Stimulated activated CD4-positive, alpha-beta T cell treated with anti-CD3 and anti-CD28 coated beads, Interleukin-4, amount 100 ng/mL, for 1 hour (primary cell): ENCODE measurements around the gene MTG2.
"Not testable (repeated sequence)": the region's sequence is repeated elsewhere in the genome, so short reads cannot be mapped to it uniquely, and the experiment has no call there.

Experiments used
- DNase-seq: peaks from one replicate; pipeline ENCODE4 v3.0.0-alpha.2; 2020

Gene MTG2

DNA sequence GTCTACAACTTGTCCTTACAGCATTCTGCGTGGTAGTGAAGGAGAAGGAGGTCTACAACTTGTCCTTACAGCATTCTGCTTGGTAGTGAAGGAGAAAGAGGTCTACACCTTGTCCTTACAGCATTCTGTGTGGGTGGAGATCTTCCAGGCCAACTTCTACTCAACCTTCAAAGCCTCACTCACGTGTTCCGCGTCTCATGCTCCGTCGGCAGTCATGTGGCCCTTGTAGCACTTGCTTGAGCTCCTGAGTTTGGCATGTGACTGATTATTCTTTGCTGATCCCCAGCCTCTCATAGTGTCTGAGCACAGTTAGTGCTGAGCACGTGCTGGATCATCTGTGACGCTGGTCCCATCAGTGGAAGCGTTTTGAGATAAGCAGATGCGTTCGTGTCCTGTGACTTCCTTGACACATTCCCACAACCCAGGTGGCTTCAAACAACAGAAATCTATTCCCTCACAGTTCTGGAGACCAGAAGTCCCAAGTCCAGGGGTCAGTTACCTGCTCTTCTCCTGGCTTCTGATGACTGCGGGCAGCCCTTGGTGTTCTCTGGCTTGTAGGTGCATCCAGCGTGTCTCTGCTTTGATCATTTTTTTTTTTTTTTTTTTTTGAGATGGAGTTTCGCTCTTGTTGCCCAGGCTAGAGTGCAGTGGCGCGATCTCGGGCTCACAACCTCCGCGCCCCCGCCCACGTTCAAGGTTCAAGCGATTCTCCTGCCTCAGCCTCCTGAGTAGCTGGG lies 36.6 kb upstream of the MTG2 start:
- no peak for DNase-seq

DNA sequence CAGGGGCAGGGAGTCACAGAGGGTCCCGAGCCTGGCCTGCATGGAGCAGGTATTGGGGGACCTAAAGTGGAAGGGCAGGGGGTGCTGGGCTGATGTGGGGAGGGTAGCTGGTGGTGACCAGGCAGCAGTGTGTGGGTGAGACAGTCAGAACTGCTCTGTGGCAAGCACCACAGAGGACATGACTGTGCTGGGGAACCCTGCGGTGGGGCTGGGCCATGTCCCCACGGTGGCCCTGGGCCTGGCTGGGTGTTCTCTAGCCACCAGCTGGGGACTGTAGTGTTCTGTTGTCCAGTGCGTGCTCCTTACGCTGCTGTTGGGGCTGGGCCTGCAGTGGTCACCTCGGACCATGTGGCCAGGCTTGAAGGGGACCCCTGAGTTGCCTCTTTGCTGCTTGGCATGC lies 35.7 kb upstream of the MTG2 start:
- no peak for DNase-seq

DNA sequence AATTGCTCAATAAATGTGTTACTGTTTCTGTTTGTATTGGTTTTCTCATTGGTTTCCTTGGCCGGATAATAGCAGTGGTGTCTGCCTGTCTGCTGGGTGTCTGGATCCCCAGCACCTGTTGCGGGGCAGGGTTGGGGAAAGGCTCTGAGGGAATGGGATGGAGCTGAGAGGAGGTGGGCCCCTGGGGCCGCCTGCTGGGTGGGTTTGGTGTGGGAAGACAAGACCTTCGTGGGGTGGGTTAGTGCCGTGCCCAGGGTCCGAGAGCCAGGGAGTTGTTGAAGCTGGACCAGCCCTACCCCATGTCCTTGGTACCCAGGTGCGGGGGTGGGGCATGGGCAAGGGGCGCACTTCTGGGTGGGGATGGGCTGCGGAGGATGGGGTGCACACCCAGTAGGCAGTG lies 35.3 kb upstream of the MTG2 start:
- DNase-seq, result no peak

DNA sequence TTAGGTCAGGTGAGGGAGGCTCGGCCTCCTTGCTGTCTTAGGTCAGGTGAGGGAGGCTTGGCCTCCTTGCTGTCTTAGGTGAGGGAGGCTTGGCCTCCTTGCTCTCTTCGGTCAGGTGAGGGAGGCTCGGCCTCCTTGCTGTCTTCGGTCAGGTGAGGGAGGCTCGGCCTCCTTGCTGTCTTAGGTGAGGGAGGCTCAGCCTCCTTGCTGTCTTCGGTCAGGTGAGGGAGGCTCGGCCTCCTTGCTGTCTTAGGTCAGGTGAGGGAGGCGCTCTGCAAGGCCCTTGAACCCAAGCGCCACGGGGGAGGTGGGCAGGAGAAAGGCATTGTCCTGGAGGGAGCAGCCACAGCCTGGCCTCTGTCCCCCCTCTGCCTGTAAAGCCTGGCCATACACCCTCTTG lies 34.4 kb upstream of the MTG2 start:
- DNase-seq, result not testable (repeated sequence)

DNA sequence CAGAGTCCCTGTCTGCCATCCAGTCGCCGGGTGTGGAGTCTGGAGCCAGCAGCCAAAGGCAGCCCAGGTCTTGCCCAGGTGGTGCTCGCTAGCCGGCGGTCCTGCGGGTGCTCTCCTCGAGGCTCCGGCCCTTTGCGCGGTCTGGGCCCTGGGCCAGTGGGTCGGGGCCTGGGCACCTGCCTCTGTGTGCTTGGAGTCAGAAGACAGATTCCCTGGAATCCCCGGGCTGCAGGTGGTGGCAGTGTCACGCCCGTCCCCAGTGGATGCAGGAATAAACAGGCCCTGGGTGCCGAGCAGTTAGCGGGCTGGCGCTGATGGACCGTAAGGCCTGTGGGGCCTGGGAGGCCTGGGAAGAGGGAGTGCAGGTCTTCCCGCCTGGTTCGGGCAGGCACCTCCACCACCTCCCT lies 33.9 kb upstream of the MTG2 start:
- DNase-seq, result no peak

DNA sequence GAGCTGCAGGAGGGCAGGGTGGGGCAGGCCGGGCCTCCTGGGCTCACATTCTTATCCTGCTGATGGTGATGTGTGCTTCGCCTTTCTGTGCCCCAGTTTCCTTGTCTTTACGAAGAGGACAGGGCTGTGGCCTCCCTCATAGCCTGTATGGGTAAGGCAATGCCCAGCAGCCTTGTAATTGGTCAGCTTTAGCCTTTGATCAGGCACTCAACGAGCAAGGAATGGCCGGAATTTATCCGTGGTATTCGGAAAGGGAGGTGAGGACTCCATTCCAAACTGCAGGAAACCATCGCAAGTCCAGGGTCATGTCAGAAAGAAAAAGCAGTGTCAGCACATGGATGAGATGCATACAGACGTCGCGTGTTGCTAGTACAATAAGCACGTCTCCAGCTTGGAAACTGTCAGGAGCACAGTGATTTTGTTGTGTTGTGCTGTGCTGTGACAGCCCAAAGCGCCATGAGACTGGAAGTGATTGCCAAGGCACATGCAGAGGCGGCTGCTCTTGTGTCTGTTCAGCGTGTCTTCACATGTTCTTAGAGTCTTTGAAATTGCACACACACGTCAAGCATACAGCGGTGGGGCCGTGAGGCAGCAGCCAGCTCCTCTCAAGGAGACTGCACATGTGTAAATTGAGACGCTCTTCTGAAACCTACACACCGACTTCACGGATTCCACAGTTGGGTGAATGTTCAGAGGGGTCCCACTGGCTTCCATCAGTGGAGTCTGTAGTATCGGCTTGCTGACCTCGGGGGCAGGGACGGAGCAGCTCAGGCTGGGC lies 33.1 kb upstream of the MTG2 start:
- DNase-seq, result no peak

DNA sequence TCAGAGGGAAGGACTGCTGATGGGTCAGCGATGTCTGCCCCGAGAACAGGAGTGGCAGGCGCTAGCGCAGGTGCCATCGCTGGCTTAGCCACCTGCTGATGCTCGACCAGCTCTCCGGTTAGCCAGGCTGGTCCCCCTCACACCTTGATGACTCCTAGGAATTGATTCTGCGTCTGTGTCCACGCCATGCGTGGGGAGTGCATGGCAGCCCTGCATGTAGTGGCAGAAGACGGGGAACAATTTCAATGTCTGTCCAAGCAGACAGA lies 32.6 kb upstream of the MTG2 start:
- DNase-seq, result no peak

DNA sequence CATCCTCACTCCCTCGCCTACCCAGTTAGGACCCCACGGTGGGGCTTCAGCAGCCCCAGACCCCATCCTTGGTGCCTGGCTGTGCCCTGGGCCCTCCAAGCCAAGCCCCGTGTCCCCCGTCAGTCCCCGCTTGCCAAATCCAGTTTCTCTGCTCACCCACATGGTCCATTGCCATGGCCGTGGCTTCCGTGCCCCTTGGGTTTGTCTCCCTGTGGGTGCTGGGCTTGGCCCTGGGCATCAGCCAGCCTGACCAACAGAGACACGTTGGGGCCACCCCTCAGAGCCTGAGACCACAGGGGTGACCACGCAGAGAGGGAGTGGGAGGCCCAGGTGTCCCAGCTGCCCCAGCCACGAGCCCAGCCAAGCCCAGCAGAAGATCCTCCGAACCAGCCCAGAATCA lies 31.6 kb upstream of the MTG2 start:
- DNase-seq, result no peak

DNA sequence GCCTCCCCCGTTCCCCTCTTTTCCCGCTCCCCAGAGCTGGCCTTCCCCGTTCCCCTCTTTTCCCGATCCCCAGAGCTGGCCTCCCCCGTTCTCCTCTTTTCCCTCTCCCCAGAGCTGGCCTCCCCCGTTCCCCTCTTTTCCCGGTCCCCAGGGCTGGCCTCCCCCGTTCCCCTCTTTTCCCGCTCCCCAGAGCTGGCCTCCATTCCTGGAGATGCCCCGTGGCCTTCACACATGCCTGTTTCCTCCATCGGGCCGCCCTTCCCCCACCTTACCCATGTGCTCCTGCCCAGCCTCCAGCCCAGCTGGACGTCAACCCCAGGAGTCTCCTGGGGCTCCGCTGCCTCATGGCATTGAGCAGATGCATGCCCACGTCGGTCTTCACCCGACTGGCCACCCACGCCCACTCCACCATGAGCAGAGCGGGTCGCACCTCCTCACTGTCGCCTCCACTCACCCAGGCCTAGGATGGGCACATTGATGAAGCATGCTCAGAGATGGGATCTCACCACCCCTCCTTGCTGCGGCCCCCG lies 30.9 kb upstream of the MTG2 start:
- no peak for DNase-seq

DNA sequence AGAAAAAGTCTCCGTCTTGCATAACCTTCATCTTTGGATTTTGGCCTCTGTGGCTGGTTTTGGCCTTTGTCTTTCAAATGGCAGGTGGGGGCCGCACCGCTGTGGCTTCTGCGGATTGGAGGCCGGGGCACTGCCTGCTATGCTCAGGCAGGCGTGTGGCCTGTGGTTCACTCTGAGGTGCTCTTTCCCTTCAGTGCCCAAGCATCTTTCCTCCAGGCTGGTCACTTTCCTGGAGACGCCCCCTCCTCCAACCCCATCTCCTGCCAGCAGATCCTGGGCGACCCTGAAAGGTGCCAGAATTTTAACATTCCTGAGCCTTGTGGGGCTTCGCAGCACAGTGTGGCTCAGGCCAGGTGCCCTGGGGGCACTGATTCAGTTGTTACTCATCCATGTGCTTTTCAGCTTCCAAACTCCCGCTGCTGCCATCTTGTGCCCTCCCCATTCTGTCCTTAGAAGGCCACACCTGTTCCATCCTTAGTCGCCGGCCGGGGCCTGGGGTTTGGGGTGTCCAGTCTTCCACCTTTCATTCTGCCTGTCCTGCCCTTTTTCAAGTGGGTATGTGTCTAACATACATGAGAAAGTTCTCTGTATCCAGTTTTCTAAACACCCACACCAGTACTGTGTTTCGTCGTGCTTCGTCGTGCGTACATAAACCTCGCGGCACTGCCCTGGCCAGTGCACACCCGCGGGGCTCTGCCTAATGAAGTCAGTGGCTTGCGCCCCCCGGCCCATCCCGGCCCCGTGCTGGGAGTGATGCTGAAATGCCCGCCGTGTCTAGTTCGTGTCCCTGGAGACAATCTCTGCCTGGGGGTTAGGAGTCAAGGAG lies 27.2 kb upstream of the MTG2 start:
- no peak for DNase-seq

DNA sequence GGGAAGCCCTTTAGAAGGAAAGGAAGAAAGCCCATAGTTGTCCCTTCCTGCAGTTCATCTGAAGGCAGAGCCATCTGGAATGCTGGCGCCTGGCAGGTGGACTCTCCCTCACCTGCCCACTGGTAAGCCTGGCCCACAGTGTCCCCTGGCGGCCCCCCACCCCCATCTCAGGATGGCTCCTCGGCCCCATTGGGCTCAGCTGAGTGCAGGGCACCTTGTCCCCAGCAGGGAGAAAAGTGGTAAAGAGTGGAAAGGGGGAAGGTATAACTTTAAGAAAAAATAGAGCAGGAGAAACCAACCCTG lies 26.6 kb upstream of the MTG2 start:
- DNase-seq, result no peak

DNA sequence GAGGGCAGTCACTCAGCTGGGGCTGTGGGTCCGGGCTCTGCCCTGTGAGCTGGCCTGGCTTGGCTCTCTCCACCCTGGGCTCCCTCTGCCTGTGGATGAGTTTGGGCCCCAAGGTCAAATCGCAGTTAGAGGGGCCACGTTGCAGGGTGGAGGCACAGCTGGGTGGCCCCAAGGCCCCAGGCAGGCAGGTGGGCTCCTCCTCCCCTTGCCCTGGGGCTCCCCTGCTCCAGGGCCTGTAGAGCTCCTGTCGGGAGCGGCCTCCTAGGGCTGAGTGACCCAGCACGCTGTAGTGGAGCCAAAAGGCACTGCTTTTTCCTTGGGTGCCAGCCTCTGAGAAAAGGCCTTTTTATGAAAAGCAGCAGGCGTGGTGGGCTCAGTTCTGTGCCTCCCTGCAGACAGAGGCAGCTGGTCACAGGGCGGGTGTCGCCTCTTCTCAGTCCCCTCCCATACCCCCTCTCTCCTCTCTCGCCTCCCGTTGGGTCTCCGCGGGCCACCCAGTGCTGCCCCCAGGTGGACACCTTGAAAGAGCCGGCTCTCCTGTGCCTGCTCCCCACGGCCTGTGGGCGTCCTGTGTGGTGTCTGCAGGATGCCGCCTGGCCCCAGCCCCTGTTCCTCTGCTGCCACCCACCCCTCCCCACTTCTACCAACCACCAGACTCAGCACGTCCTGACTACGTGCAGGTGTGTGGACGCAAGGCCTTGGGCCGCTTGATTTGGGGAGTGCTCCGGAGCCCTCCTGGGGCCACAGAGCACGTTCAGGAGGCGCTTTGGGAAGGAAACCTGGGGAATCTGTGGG lies 26.0 kb upstream of the MTG2 start:
- DNase-seq, result peak; percentile 79

DNA sequence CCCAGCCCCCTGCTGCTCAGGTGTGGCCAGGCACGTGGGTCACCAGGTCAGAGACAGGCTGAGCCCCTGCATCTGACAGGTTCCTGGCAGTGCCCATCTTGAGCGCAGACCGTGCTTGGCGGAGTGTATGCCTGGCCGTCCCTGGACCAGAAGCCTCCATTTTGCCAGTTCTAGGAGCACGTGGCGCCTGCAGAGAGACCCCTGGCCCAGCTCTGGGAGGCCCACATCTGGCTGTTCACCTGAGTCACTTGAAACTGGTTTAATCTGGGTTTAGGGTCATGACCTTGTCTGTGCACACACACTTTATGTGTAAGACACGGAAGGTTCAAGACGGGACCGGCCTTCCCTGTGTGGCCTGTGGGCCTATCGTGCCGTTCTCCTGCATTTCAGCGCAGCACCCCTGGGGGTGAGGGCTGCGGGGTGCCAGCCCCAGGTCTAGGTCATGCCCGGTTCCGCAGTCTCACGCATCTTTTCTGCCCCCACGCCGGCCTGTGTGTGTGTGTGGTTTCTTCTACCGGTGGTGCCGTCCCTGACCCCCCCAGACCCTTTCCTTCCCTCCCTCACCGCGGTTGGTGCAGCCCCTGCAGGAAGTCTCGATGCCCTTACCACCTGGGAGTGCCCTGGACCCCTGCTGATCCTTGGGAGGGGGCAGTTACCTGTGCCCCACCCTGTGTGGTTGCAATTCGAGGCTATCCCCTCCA lies 25.3 kb upstream of the MTG2 start:
- no peak for DNase-seq

DNA sequence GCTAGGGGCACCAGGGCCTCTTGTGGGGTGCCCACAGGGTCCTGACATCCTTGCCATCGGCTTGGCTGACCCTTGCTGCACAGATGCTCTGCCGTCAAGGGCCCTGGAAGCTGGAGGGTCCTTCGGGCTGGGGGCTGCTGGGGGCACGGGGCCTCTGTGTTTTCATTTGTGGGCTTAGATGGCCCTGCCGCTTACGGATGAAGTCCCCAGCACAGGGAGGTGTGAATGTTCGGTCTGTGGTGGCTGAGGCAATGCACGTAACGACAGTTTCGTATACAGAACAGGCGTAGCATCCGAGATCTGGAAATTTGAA lies 24.8 kb upstream of the MTG2 start:
- DNase-seq, result no peak

DNA sequence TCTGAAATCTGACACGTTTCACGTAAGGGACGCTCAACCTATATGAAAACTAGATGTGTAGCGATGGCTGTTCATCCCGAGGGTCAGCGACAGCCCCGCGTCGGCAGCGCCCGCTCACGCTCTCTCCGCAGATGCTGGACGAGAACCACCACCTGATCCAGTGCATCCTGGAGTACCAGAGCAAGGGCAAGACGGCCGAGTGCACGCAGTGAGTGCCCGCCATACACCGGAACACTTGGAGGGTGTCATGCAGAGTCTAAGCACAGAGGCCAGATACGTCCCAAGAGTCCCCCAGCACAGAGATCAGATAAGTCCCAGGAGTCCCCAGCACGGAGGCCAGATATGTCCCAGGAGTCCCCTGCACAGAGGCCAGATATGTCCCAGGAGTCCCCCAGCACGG lies 24.3 kb upstream of the MTG2 start:
- DNase-seq, result no peak

DNA sequence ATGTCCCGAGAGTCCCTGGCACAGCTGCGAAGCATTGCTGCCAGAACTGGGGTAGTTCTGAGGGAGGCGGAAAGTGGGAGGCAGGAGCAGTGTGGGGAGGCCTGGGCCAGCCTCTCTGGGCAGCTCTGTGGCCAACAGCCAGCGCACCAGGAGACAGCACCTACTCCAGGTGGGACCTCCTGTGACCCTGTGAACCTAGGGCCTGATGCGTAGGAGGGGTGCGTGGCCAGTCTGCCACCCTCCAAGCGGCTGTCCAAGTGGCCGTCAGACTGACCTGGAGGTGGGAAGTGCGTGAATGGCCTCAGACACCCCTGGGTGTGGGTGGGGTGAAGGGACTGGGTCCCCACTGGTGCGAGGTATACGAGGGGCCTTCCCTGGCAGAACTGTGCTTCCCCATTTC lies 23.8 kb upstream of the MTG2 start:
- DNase-seq, result no peak

DNA sequence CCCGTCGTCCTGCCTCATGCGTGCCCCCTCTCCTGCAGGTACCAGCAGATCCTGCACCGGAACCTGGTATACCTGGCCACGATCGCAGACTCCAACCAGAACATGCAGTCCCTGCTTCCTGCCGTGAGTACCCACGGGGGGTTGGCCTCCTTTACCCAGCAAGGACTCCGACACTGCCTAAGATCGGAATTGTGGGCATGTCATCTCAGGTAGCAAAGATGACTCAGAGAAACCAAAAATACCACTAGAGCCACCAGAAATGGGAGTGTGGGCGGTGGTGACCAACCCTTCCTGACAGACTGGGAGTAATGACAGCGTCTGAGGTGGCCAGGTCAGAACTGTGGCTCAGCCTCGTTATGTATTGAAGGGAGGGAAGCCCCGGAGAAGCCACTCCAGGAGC lies 23.0 kb upstream of the MTG2 start:
- DNase-seq, result peak; percentile 35

DNA sequence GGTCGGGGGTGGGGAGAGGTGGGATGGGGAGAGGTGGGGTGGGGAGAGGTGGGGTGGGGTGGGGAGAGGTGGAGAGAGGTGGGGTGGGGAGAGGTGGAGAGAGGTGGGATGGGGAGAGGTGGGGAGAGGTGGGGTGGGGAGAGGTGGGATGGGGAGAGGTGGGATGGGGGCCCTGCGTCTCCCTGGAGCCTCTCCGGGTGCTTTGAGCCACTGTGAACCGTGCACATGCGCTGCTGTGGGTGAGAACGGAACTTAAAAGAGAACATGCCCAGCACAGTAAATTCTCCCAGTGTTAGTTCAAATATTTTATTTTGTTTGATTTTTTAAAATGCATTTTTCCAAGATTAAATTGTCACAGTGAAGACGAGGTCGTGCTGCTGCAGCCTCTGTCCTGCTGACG lies 22.6 kb upstream of the MTG2 start:
- no peak for DNase-seq

DNA sequence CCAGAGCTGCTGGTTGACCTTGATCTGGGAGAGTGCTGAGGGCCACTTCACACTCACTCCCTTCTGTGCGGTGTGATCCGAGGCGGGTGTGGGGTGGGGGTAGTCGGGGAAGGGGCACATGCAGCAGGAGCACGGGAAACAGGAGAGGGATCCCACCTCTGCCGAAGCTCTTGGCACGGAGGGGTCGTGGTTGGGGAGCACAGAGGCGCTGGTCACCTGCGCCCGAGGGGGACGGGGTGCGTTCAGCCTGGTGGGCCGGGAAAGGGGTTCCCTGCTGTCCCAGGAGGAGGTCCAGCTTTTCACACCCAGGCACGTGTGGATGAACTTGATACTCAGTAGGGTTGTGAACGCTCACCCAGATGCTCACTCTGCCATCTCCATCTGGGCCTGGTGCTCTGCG lies 22.0 kb upstream of the MTG2 start:
- no peak for DNase-seq

DNA sequence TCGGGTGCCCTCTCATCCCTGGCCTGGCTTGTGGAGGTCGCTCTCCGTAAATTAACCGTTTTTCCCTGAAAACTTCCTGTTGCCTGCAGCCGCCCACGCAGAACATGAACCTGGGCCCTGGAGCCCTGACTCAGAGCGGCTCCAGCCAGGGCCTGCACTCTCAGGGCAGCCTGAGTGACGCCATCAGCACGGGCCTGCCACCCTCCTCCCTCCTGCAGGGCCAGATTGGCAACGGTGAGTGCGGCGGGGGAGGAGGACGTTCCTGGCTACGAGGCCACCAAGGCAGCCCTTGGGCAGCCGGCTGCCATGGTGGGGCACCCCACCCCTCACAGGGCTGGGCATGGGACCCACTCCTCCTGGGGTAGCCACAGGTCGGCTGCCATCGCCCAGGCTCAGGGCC lies 21.5 kb upstream of the MTG2 start:
- no peak for DNase-seq

DNA sequence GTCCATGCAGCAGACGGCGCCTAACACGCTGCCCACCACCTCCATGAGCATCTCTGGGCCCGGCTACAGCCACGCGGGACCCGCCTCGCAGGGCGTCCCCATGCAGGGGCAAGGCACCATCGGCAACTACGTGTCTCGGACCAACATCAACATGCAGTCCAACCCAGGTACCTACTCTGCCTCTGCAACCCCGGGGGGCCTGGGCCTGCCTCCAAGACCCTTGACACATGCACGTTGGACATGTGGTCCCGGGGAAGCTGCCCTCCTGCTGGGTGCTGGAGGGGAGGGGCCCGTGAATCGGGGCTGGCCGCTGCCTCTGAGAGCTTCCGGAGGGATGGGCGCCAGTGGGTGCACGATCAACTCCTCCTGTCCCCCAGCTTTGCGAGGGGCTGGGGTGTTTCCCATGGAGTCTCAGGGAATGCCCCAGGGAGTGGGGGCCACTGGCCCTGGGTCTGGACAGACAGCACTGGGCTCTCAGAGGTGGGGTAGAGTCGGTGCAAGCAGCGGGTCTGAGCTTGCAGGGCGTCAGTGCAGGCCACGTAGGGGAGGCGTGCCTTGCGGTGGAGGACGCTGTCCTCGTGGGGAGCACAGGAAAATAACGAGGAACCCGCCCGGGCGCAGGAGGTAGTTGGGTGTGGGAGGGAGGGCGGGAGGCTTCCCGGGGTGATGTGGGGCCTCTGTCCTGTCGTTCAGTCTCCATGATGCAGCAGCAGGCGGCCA lies 19.9 kb upstream of the MTG2 start:
- no peak for DNase-seq

DNA sequence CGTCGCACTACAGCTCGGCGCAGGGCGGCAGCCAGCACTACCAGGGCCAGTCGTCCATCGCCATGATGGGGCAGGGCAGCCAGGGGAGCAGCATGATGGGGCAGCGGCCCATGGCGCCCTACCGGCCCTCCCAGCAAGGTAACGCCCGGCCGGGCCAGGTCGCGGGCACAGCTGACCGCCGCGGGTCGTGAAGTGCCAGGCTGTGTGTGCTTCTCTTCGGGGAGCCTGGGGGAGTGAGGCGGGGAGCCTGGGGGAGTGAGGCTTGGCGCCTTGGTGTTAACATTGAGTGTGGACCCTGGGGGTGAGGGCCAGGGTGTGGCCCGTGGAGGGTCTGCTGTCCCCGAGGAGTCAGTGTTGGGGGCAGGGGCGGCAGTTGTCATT lies 19.4 kb upstream of the MTG2 start:
- DNase-seq, result no peak
